K562 (cell line): ENCODE data around the gene SLC26A3. TPM values are rescaled to one million over a fixed set of nuclear protein-coding genes. Genes with fewer than 3 reads are reported as not detected.

Source experiments
- ATAC-seq: fragments of 200-7000 bp; cut with Tn5 transposase; 3 replicates; pipeline ENCODE4 v1.9.1; 2020; ENCODE audit warnings: moderate library complexity
- BruUV-seq: library from RNA; stranded (reverse); fragments of 400-500 nt; replicated peaks from 2 replicates; lab custom pipeline; 2021; lab: Mats Ljungman, UMichigan
- CTCF ChIA-PET: fragments of 300-600 bp; formaldehyde crosslinking; extraction: SDS; loops from one replicate; lab custom pipeline; 2021; ENCODE audit warnings: low intra/inter-chr PET ratio; lab: Yijun Ruan, JAX
- POLR2A ChIA-PET: fragments of 300-600, 350-650 bp; sonication (Branson Sonifier 250); formaldehyde crosslinking; extraction: SDS; loops from one replicate; lab custom pipeline; 2021; ENCODE audit warnings: antibody characterized with exemption, inconsistent platforms; lab: Yijun Ruan, JAX
- DNase-seq, 4 experiments: peaks; one replicate each; pipeline versions ENCODE4 v3.0.0 to v3.0.0-alpha.2; 2011 to 2018; ENCODE audit warnings: low spot score in 3 of 4, mixed read lengths in 3 of 4; ENCODE audit errors: extremely low read depth in 1 of 4
- FAIRE-seq: peaks from 2 replicates; lab custom pipeline; 2011; peaks lifted over from hg19 to GRCh38; lab: Jason Lieb, UNC
- H2AFZ ChIP-seq: 2 replicates; pipeline ENCODE4 v1.6.0; 2011; ENCODE audit warnings: low read depth, low read length, control low read depth, inconsistent platforms
- H3K27ac ChIP-seq: fragments of 200-600 bp; 3 replicates; pipeline ENCODE4 v1.8.0; 2011; ENCODE audit warnings: low read depth, mild to moderate bottlenecking, control low read depth, inconsistent platforms, low read length, moderate library complexity, mixed read lengths; ENCODE audit errors: extremely low read depth
- H3K27me3 ChIP-seq, 2 experiments: fragments of 300-600 bp in 1 of 2; 2 replicates in 1 of 2; 3 replicates in 1 of 2; pipeline versions ENCODE4 v1.6.0 to v1.8.0; 2011; ENCODE audit warnings: inconsistent platforms in 2 of 2, low read length in 2 of 2, mild to moderate bottlenecking in 1 of 2, mixed read lengths in 1 of 2, moderate library complexity in 1 of 2; ENCODE audit not compliant: control insufficient read depth in 2 of 2, insufficient read depth in 2 of 2
- H3K36me3 ChIP-seq: fragments of 300-600 bp; 3 replicates; pipeline ENCODE4 v1.8.0; 2011; ENCODE audit warnings: mild to moderate bottlenecking, low read length, inconsistent platforms; ENCODE audit not compliant: control insufficient read depth, insufficient read depth
- H3K4me1 ChIP-seq, 2 experiments: fragments of 200-600 bp in 1 of 2; replicated peaks in 1 of 2; 2 replicates in 1 of 2; 3 replicates in 1 of 2; pipeline versions ENCODE4 v1.5.1 to v1.8.0; 2011; ENCODE audit warnings: inconsistent platforms in 2 of 2, low read length in 2 of 2, mild to moderate bottlenecking in 1 of 2, mixed read lengths in 1 of 2, moderate library complexity in 1 of 2; ENCODE audit not compliant: control insufficient read depth in 2 of 2, insufficient read depth in 2 of 2
- H3K4me2 ChIP-seq: 2 replicates; pipeline ENCODE4 v1.6.1; 2011; ENCODE audit warnings: low read length, control low read depth, inconsistent platforms, mixed read lengths; ENCODE audit not compliant: insufficient read depth
- H3K4me3 ChIP-seq: fragments of 200-600 bp; sonication (generic), shearing (Covaris generic); 2 replicates; pipeline ENCODE4 v1.5.1; 2016; ENCODE audit warnings: control low read depth, inconsistent platforms
- H3K79me2 ChIP-seq: fragments of 200-600 bp; 3 replicates; pipeline ENCODE4 v1.8.0; 2011; ENCODE audit warnings: low read length, inconsistent platforms; ENCODE audit not compliant: control insufficient read depth, insufficient read depth
- H3K9ac ChIP-seq, 2 experiments: 2 replicates each; pipeline versions ENCODE4 v1.6.0 to v1.6.1; 2011; ENCODE audit warnings: low read depth in 2 of 2, low read length in 2 of 2, control low read depth in 1 of 2, inconsistent platforms in 1 of 2, mild to moderate bottlenecking in 1 of 2, mixed read lengths in 1 of 2; ENCODE audit not compliant: insufficient read depth in 1 of 2
- H3K9me1 ChIP-seq: one replicate; pipeline ENCODE4 v1.6.0; 2011; ENCODE audit warnings: inconsistent platforms, mild to moderate bottlenecking, low read length, moderate library complexity; ENCODE audit not compliant: control insufficient read depth, insufficient read depth
- H3K9me3 ChIP-seq: replicated peaks from 2 replicates; pipeline ENCODE4 v1.5.1; 2011; ENCODE audit warnings: low read depth, low read length, inconsistent platforms; ENCODE audit not compliant: control insufficient read depth, insufficient read depth
- H4K20me1 ChIP-seq: replicated peaks from 2 replicates; pipeline ENCODE4 v1.6.1; 2011; ENCODE audit warnings: low read length, inconsistent platforms, mixed read lengths; ENCODE audit not compliant: control insufficient read depth, insufficient read depth
- ARNT ChIP-seq, 2 experiments: fragments of 450-650 bp; IDR thresholded peaks; 2 replicates each; pipeline ENCODE4 v1.6.1; 2016; ENCODE audit warnings: mild to moderate bottlenecking in 1 of 2
- BRCA1 ChIP-seq, 2 experiments: fragments of 450-650 bp in 1 of 2; sonication (generic) in 1 of 2; formaldehyde crosslinking in 1 of 2; IDR thresholded peaks; 2 replicates each; pipeline versions ENCODE4 v1.5.0 to v1.6.1; 2017 to 2020; ENCODE audit warnings: mild to moderate bottlenecking in 1 of 2, missing genetic modification reagents in 1 of 2
- CBFA2T3 ChIP-seq: fragments of 450-650 bp; IDR thresholded peaks from 2 replicates; pipeline ENCODE4 v1.6.1; 2017
- CBX3 ChIP-seq, 2 experiments: IDR thresholded peaks; 1 replicate in 1 of 2; 2 replicates in 1 of 2; pipeline ENCODE4 v1.6.1; 2012; ENCODE audit warnings: inconsistent platforms in 2 of 2, low read length in 2 of 2, borderline replicate concordance in 1 of 2, control low read depth in 1 of 2
- ELF1 ChIP-seq: fragments of 200-800 bp; sonication (Bioruptor generic); IDR thresholded peaks from 2 replicates; pipeline ENCODE4 v1.6.1; 2016; ENCODE audit warnings: missing genetic modification characterization, missing compliant biosample characterization
- FOS ChIP-seq: IDR thresholded peaks from 3 replicates; pipeline ENCODE4 v1.6.1; 2011; ENCODE audit not compliant: insufficient read length; ENCODE audit errors: extremely low read depth
- MAFF ChIP-seq: IDR thresholded peaks from 2 replicates; pipeline ENCODE4 v1.6.1; 2012; ENCODE audit warnings: low read length, improper control_type of control experiment
- MEF2D ChIP-seq: conservative IDR thresholded peaks from 2 replicates; pipeline ENCODE4 v1.6.1; 2016; ENCODE audit warnings: low read depth, missing genetic modification characterization, missing compliant biosample characterization
- MTA3 ChIP-seq: fragments of 450-650 bp; formaldehyde crosslinking; IDR thresholded peaks from 2 replicates; pipeline ENCODE4 v1.6.1; 2017; ENCODE audit warnings: mild to moderate bottlenecking, borderline replicate concordance
- MYBL2 ChIP-seq, 2 experiments: fragments of 450-650 bp in 1 of 2; sonication (generic) in 1 of 2; formaldehyde crosslinking in 1 of 2; IDR thresholded peaks; 2 replicates each; pipeline versions ENCODE4 v1.6.1 to v1.8.1; 2017 to 2022; ENCODE audit warnings: borderline replicate concordance in 1 of 2, inconsistent platforms in 1 of 2, low read depth in 1 of 2, mild to moderate bottlenecking in 1 of 2, missing genetic modification reagents in 1 of 2, moderate library complexity in 1 of 2
- MYC ChIP-seq, 2 experiments: fragments of 250-450 bp in 1 of 2; sonication (Bioruptor Pico) in 1 of 2; IDR thresholded peaks; 2 replicates each; pipeline versions ENCODE4 v1.5.1 to v1.6.1; 2012 to 2021; ENCODE audit warnings: low read depth in 2 of 2, borderline replicate concordance in 1 of 2, improper control_type of control experiment in 1 of 2, low read length in 1 of 2, mild to moderate bottlenecking in 1 of 2, moderate library complexity in 1 of 2
- NCOA6 ChIP-seq: fragments of 450-650 bp; IDR thresholded peaks from 2 replicates; pipeline ENCODE4 v1.6.1; 2017; ENCODE audit warnings: mild to moderate bottlenecking
- PPARD ChIP-seq: fragments of 250-450 bp; sonication (Bioruptor Pico); IDR thresholded peaks from 2 replicates; pipeline ENCODE4 v1.8.0; 2022; ENCODE audit warnings: inconsistent platforms, mild to moderate bottlenecking, moderate library complexity
- SRSF3 ChIP-seq: fragments of 200-400 bp; formaldehyde crosslinking; IDR thresholded peaks from 2 replicates; pipeline ENCODE4 v1.6.1; 2016; ENCODE audit warnings: mild to moderate bottlenecking, low read length, moderate library complexity; ENCODE audit not compliant: insufficient read depth
- TAL1 ChIP-seq: fragments of 450-650 bp; IDR thresholded peaks from 2 replicates; pipeline ENCODE4 v1.6.1; 2016; ENCODE audit warnings: mild to moderate bottlenecking
- ZBED1 ChIP-seq: IDR thresholded peaks from 2 replicates; pipeline ENCODE4 v1.6.1; 2014
- ZNF23 ChIP-seq: fragments of 250-450 bp; sonication (Bioruptor Pico); IDR thresholded peaks from 2 replicates; pipeline ENCODE4 v1.4.0; 2020; ENCODE audit warnings: mild to moderate bottlenecking
- WGBS: fragments of 100-300 bp; shearing (Covaris generic); methylation state at CpG from one replicate; pipeline ENCODE4 v1.1.6; 2016; ENCODE audit warnings: low coverage, mixed read lengths; ENCODE audit not compliant: insufficient coverage; ENCODE audit errors: missing lambda C conversion rate; 5-methylcytosine and 5-hydroxymethylcytosine counted together
- in situ Hi-C: fragments of 300-500 bp; cut with MboI; formaldehyde crosslinking; loops from 4 replicates; pipeline ENCODE4 v1.15.0; 2018; ENCODE audit warnings: inconsistent platforms, mixed read lengths
- intact Hi-C: fragments of 100-400 bp; cut with micrococcal nuclease; formaldehyde crosslinking; loops from 2 replicates; pipeline ENCODE4 v1.14.2; 2022
- polyA plus RNA-seq, 8 experiments: library from polyadenylated mRNA; depleted of rRNA in 4 of 8; stranded (reverse) in 5 of 8; unstranded in 3 of 8; fragments of >200 nt; fragmentation: Nextera tagmentation in 2 of 8; fragmentation: Illumina TruSeq in 1 of 8; extraction: Ambion mirVana in 2 of 8; extraction: Trizol in 1 of 8; gene quantifications; 2 replicates each; pipeline versions ENCODE4 v1.2.1 to v1.2.3, GENCODE V29; 2011 to 2014; ENCODE audit warnings: inconsistent platforms in 1 of 8, missing spikeins in 1 of 8
- total RNA-seq, 7 experiments: library from RNA; depleted of rRNA in 6 of 7; stranded (reverse); fragments of >200 nt in 6 of 7; fragmentation: Illumina TruSeq in 2 of 7; extraction: Trizol in 2 of 7; gene quantifications; 2 replicates each; pipeline versions ENCODE4 v1.2.1 to v1.2.3, GENCODE V29; 2011 to 2021; ENCODE audit warnings: low replicate concordance in 1 of 7
- TF ChIP-seq, protein P1 (sequence below): fragments of 450-650 bp; IDR thresholded peaks from 2 replicates; pipeline ENCODE4 v1.6.1; 2017; ENCODE audit warnings: mild to moderate bottlenecking, moderate library complexity

The SLC26A3 gene
- total and polyA plus RNA-seq, 9 of the 15 experiments (the other 6 are each of a cell fraction or from before 2014, with no cell fraction given): 0.86 TPM; not detected in 8

DNA sequence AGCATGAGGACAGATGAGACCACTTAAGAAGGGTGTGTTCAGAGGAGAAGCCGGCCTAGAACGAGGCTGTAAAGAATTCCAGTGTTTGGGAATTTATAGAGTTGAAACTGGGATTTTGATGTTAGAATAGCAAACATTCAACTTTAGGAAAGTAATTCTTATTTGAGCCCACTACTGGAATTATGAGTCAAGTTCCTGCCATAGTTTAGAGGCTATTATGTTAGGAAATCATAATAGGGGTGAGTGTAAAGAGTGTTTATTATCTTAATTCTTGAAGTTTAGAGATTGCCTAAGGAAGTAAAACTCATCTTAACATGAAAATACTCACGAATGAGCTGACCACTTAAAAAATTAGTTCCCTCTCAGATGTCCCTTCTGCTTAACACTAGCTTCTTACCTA is 57.0 kb downstream of the SLC26A3 start:
- Histone ChIP-seq H3K36me3 (peaks cover 47% of the 10 kb centered on the region), H3K9me3 (no peaks in the 10 kb centered on the region), H3K4me3 (peak overlapping the region; percentile 93; the same call in 1 of the 2 replicates), H3K79me2 (peaks cover 66% of the 10 kb centered on the region), H4K20me1 (peaks cover 17% of the 10 kb centered on the region), H3K27ac (no peak overlapping the region), H3K4me2 (peak overlapping the region; percentile 100), H3K9ac (peak overlapping the region in 1 of 2 experiments; percentile 99; a peak in 2 of 4 replicates), H3K27me3 (no peaks in the 10 kb centered on the region), H2AFZ (no peak overlapping the region), H3K4me1 (peaks cover 3 to 21% of the 10 kb centered on the region in 2 experiments), H3K9me1 (peaks cover 4% of the 10 kb centered on the region)
- DNase-seq: no peak
- BruUV-seq: no TSS peak
- ChIA-PET CTCF (no interaction called here), POLR2A (interaction anchor here (1.2 kb wide), 1 partner anchor 10 kb away, joined by 6 read pairs; no protein-coding TSS in a partner anchor)
- no peak for FAIRE-seq
- WGBS: 53% methylated on average over 3 of the region's 3 CpGs
- TF ChIP-seq TAL1 (no peak), ZBED1 (no peak), ZNF23 (no peak), MEF2D (tag) (no peak), CBFA2T3 (no peak), MTA3 (no peak), BRCA1 (IDR thresholded peaks at IDR 0.05) (no peak), BRCA1 (CRISPR knock-in tag; IDR thresholded peaks at IDR 0.05) (no peak), PPARD (CRISPR knock-in tag) (no peak), CBX3 (IDR thresholded peaks at IDR 0.05; ENCODE audit: borderline replicate concordance in 1 of 2, low read length in 2 of 2) (no peak), MAFF (no peak), MYC (IDR thresholded peaks at IDR 0.05; ENCODE audit: low read depth, low read length) (no peak), MYC (CRISPR knock-in tag; IDR thresholded peaks at IDR 0.05; ENCODE audit: borderline replicate concordance, low read depth) (no peak), ELF1 (no peak), SRSF3 (no peak), MYBL2 (IDR thresholded peaks at IDR 0.05; ENCODE audit: low read depth) (no peak), MYBL2 (CRISPR knock-in tag; IDR thresholded peaks at IDR 0.05; ENCODE audit: borderline replicate concordance) (no peak), ARNT (IDR thresholded peaks at IDR 0.05) (no peak), FOS (no peak), NCOA6 (no peak)
- TF ChIP-seq, protein P1, sequence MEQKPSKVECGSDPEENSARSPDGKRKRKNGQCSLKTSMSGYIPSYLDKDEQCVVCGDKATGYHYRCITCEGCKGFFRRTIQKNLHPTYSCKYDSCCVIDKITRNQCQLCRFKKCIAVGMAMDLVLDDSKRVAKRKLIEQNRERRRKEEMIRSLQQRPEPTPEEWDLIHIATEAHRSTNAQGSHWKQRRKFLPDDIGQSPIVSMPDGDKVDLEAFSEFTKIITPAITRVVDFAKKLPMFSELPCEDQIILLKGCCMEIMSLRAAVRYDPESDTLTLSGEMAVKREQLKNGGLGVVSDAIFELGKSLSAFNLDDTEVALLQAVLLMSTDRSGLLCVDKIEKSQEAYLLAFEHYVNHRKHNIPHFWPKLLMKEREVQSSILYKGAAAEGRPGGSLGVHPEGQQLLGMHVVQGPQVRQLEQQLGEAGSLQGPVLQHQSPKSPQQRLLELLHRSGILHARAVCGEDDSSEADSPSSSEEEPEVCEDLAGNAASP: no peak
- in situ Hi-C loops (loop anchor here (10.0 to 25.0 kb wide), 2 partner anchors 129 to 391 kb away; partner anchors contain the start of gene LAMB4), intact Hi-C loops (no loop called here)
- ATAC-seq: no peak
